ENCODE results near the gene ERG. TPM values are rescaled to one million over a fixed set of nuclear protein-coding genes. Genes with fewer than 3 reads are reported as not detected.

Gene ERG
- total and polyA plus RNA-seq, 9 of the 15 experiments (the other 6 are each of a cell fraction or from before 2014, with no cell fraction given) = 0.06 TPM; not detected in 8

DNA sequence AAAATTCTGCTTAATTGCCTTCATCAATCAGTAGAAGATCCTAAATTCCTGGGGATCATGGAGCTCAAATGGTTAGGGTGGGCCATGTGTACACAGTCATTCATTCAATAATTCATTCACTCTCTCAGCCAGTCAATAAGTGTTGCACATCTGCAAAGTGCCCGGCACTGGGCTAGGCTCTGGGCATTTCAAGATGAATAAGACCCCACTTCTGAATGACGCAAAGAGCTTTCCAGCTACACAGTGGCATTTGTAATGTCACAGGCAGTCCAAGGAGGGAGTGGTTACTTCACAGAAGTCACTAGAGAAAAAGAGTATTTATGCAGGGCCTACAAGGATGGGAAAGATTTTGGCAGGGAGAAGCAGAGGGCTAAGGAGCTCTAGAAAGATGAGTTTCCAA lies 148.3 kb downstream of the ERG start (continued):
- TF ChIP-seq NR2C2 (CRISPR knock-in tag; IDR thresholded peaks at IDR 0.05) (no peak), NR2C2 (tag; IDR thresholded peaks at IDR 0.05) (no peak)

DNA sequence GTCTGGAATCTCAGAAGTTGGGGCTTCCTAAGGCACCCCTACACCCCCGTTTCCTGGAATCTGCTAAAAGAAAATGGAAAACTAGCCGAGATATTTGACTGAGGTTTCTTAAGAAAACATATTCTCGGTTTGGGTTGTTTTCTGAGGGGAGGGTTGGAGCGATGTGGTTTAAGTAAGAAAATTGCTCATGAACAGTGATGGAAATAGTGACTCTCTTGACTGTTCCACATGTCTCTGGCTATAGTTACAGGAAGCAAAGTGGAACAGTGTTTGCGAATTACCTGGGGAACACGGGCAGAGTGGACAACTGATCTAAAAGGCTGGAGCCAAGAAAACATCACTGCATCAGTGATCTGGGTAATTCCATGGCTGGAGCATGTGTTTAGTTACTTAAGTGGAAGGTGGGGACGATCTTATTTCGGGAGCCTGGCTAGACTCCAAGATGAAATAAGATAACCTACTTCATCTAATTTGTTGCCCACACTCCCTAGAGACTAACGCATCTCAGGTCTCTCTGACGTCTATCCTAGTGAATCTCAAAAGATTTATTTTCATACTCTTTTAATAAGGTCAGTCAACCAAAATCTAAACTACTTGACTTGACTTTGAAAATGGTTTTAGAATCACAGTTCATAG lies 149.0 kb downstream of the ERG start:
- Histone ChIP-seq H3K36me3 (ENCODE audit: control insufficient read depth, insufficient read depth, low read length) (no peaks in the 10 kb centered on the region), H3K27me3 (ENCODE audit: control insufficient read depth in 2 of 2, insufficient read depth in 2 of 2, low read length in 2 of 2) (peaks cover 16 to 43% of the 10 kb centered on the region in 2 experiments), H3K9ac (ENCODE audit: insufficient read depth in 1 of 2, low read depth in 2 of 2, low read length in 2 of 2) (no peak overlapping the region), H3K9me1 (ENCODE audit: control insufficient read depth, insufficient read depth, low read length) (no peaks in the 10 kb centered on the region), H2AFZ (ENCODE audit: low read depth, low read length) (no peak overlapping the region), H3K4me1 (replicated peaks in 1 of 2; ENCODE audit: control insufficient read depth in 2 of 2, insufficient read depth in 2 of 2, low read length in 2 of 2) (peaks cover 0 to 3% of the 10 kb centered on the region in 2 experiments; a peak in 1 of 5 replicates), H3K27ac (ENCODE audit: extremely low read depth, low read depth, low read length) (no peak overlapping the region), H3K4me3 (no peak overlapping the region), H3K9me3 (replicated peaks; ENCODE audit: control insufficient read depth, insufficient read depth, low read depth, low read length) (no peaks in the 10 kb centered on the region), H4K20me1 (replicated peaks; ENCODE audit: control insufficient read depth, insufficient read depth, low read length) (no peaks in the 10 kb centered on the region; the same call in none of the 2 replicates), H3K4me2 (ENCODE audit: insufficient read depth, low read length) (no peak overlapping the region), H3K79me2 (ENCODE audit: control insufficient read depth, insufficient read depth, low read length) (no peaks in the 10 kb centered on the region)
- FAIRE-seq = no peak
- ChIA-PET POLR2A (no interaction called here), CTCF (ENCODE audit: low intra/inter-chr PET ratio) (no interaction called here)
- no peak for DNase-seq (ENCODE audit: extremely low read depth in 1 of 4, low spot score in 3 of 4)
- in situ Hi-C loops (cut with MboI) = no loop called here
- no TSS peak for BruUV-seq (replicated peaks)
- TF ChIP-seq HNRNPL (IDR thresholded peaks at IDR 0.05; ENCODE audit: low read depth, low read length) (no peak), SRF (CRISPR knock-in tag; IDR thresholded peaks at IDR 0.05) (no peak), ZNF23 (CRISPR knock-in tag; IDR thresholded peaks at IDR 0.05) (no peak), ESRRA (IDR thresholded peaks at IDR 0.05; ENCODE audit: borderline replicate concordance, low read depth) (no peak), SAFB (IDR thresholded peaks at IDR 0.05; ENCODE audit: borderline replicate concordance, low read depth, low read length) (no peak), E2F3 (CRISPR knock-in tag; IDR thresholded peaks at IDR 0.05) (no peak)
- WGBS (ENCODE audit: insufficient coverage, low coverage, missing lambda C conversion rate) = 3% methylated on average over 10 of the region's 10 CpGs
- no peak for ATAC-seq
- intact Hi-C loops (cut with micrococcal nuclease) = no loop called here
